ENCODE data around the gene CLASRP.

DNA sequence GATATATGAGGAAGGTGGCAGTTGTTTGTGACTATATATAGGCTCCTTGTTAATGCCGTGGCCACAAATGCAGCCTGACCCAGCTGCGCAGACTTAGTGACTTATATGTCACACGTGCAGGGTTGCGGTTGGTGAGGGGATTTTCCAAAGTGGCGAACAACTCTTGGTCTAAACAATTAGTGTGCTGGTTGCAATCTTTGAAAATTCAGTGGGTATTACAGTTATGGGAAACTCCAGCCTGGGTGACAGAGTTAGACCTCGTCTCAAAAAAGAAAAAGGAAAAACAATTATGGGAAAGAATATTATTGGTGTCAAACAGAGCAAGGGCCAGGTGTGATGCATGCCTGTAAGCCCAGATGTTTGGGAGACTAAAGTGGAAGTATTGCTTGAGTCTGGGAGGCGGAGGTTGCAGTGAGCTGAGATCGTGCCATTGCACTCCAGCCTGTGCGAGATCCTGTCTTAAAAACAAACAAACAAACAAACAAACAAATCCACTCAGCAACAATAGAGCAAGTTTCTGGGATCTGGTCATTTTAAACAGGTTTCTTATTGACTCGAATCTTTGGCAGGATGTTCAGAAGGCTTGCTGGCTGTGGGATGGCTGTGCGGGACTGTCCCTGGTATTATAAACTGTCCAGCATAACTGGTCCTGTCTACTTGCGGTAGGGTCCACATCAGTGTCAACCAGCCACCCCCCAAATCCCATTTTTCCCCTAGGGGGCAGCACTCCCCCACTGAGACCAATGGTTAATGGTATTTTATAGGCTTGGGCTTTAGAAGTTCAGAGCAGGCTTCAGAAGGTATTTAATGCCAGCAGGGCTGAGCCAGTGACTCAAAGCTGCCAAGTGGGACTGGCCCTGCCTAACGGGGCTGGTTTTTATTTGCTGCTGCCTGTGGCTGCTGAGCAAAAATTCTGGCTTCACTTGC is 22.2 kb upstream of the CLASRP start:
- TF ChIP-seq GATA2 (IDR thresholded peaks at IDR 0.05; ENCODE audit: low read depth, low read length) (no peak), GATA3 (IDR thresholded peaks at IDR 0.05; ENCODE audit: low read depth, low read length) (no peak)

All from SH-SY5Y (cell line).